GM19328 (cell line): ENCODE measurements around the gene MCTP2.
A peak's percentile ranks its signal among the peaks of the same experiment; 100 is the strongest.

Experiments used
- ATAC-seq: cut with Tn5 transposase; IDR thresholded peaks from one replicate; pipeline ENCODE4 v1.9.1; 2021; ENCODE audit warnings: mild to moderate bottlenecking, moderate library complexity; ENCODE audit not compliant: unreplicated experiment

Gene MCTP2

GRCh38 chr15:94259863-94260262 lies 28.5 kb downstream of the MCTP2 start:
- no peak for ATAC-seq

- no peak for ATAC-seq
Observed at GRCh38 chr15:94262201-94262600, 30.8 kb downstream of the MCTP2 start.

- ATAC-seq = peak; percentile 43
Observed at GRCh38 chr15:94263341-94264273, 32.2 kb downstream of the MCTP2 start.

DNA sequence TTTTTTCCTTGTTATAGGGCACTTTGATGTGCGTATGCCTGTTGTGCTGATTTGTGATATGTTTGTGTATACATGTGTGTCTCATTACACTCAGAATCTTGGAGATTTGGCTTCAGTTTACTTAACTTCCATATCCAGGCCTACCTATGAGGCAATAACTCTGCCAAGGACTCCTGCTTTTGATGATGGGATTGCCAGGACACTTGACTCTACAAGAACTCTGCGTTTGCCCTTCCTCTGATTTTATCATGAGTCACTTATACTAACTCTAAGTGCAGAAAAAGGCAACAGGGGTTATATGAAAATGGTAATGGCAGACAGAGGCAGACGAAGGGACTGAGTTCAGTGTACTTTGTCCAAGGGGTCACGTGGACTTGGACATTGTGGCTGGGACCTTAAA lies 33.6 kb downstream of the MCTP2 start:
- ATAC-seq = no peak

DNA sequence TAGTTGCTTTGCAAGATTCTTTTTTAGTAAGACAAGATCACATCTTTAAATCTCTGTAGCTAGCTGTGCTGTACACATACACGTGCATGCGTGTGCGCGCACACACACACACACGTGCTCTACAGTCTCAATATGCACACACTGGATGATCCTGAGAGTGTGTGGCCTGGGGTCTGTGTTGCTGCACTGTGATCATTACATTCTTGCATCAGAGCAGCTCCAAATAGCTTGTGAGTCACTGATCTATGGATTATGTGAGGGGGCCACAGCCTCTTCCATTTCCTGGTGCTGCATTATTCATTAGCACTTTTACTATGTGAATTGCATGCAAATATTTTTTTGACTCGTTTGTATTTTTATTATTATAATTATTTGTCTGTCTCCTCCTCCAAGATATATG lies 34.6 kb downstream of the MCTP2 start:
- ATAC-seq = no peak

DNA sequence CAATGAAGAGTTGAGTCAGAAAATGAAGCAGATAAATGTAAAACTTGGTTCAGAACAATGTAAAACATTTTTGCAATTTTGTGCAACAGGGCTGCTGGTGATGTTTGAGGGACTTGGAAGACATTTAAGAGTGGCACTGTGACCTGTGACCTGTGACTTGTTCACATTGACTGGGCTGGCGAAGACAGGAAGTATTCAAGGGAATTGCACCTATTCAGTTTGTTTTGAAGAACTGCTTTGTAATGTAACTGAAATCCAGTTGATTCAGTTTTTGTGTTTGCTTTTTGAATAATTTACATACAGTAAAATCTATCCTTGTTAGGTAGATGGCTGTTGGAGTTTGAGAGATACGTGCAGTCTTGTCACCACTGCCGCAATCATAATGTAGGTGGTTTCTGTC lies 35.4 kb downstream of the MCTP2 start:
- no peak for ATAC-seq

- ATAC-seq = no peak
Observed at GRCh38 chr15:94269954-94270353, 38.6 kb downstream of the MCTP2 start.

- no peak for ATAC-seq
Observed at GRCh38 chr15:94270570-94270969, 39.2 kb downstream of the MCTP2 start.

DNA sequence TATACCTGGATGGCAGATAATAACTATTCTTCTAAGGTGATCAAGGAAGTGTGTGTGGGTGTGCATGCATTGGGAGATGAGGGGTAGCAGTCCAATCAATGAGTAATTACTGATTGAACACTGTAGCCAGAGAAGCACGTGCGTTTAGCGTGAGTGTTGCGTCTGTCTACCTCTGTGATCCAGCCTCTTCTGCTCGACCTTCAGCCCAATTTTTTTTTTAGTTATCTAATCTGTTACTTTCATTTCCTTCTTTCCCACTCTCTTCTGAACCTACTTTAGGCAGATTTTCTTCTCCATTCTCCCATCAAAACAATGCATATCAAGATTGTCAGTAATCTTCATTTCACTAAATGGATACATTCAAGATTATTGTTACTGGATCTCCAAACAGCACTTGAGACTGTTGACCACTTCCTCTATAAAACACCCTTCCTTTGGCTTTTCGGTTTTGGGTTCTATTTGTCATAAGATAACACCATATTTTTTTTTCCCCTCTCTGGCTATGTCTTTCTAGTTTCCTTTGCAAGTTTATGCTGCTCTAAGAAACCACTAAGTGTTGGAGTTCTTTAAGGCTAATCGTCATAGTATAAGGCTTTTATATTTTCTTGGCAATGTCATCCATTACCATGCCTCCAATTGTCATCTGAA lies 41.0 kb downstream of the MCTP2 start:
- ATAC-seq = peak; percentile 66

- no peak for ATAC-seq
Observed at GRCh38 chr15:94273826-94274225, 42.5 kb downstream of the MCTP2 start.

GRCh38 chr15:94274745-94275144 lies 43.4 kb downstream of the MCTP2 start:
- ATAC-seq = no peak

DNA sequence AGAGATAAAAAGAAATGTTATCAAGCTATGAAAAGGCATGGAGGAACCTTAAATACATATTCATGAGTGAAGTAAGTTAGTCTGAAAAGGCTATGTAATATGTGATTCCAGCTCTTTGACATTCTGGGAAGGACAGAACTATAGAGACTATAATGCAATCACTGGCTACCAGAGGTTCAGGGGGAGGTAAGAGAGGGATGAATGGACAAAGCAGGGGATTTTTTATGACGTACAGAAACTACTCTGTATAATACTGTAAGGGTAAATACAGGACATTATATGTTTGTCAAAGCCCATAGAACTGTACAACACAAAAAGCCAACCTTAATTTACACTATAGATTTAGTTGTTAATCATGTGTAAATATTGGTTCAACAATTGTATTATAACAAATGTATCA lies 46.1 kb downstream of the MCTP2 start:
- no peak for ATAC-seq

DNA sequence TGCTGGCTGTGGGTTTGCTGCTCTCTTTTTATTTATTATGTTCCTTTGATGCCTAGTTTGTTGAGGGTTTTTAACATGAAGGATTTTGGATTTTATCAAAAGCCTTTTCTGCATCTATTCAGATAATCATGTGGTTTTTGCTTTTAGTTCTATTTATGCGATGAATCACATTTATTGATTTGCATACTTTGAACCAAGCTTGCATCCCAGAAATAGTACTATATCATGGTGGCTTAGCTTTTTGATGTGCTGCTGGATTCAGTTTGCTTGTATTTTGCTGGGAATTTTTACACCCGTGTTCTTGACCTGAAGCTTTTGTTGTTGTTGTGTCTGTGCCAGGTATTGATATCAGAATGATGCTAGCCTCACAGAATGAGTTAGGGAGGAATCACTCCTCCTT lies 48.4 kb downstream of the MCTP2 start:
- no peak for ATAC-seq

DNA sequence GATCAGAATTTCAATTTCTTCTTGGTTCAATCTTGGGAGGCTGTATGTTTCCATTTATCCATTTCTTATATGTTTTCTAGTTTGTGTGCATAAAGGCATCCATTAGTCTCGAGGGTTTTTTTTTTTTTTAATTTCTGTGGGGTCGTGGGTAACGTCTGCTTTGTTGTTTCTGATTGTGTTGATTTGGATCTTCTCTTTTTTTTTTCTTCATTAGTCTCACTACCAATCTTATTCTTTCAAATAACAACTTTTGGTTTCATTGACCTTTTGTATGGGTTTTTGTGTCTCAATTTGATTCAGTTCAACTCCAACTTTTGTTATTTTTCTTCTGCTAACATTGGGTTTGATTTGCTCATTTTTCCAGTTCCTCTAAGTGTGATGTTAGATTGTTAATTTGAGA lies 48.9 kb downstream of the MCTP2 start:
- ATAC-seq = no peak

GRCh38 chr15:94282269-94283250 lies 51.2 kb downstream of the MCTP2 start:
- ATAC-seq = no peak

- no peak for ATAC-seq
Observed at GRCh38 chr15:94286583-94286982, 55.2 kb downstream of the MCTP2 start.

DNA sequence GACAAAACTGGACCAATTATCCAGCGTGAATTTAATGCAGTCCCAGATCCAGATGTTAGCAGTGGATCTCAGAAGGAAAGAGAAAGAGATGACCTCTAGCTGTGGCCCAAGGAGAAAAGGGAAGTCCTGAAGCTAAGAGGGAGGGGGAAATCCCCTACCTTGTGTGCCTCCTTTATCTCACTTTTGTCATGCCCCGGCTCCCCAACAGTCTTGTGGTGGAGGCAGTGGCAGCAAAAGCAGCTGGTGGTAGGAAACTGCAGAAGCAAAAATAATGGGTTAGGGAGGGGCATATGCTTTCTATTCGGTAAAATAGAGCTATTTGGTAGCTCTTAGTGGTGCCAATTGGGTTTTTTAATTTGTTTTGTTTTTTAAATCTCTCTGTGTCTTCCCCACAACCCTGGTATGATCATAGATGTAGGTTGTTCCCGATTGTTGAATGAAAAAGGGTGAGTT lies 56.5 kb downstream of the MCTP2 start:
- ATAC-seq = peak; percentile 99

- ATAC-seq = no peak
Observed at GRCh38 chr15:94290730-94291129, 59.4 kb downstream of the MCTP2 start.

DNA sequence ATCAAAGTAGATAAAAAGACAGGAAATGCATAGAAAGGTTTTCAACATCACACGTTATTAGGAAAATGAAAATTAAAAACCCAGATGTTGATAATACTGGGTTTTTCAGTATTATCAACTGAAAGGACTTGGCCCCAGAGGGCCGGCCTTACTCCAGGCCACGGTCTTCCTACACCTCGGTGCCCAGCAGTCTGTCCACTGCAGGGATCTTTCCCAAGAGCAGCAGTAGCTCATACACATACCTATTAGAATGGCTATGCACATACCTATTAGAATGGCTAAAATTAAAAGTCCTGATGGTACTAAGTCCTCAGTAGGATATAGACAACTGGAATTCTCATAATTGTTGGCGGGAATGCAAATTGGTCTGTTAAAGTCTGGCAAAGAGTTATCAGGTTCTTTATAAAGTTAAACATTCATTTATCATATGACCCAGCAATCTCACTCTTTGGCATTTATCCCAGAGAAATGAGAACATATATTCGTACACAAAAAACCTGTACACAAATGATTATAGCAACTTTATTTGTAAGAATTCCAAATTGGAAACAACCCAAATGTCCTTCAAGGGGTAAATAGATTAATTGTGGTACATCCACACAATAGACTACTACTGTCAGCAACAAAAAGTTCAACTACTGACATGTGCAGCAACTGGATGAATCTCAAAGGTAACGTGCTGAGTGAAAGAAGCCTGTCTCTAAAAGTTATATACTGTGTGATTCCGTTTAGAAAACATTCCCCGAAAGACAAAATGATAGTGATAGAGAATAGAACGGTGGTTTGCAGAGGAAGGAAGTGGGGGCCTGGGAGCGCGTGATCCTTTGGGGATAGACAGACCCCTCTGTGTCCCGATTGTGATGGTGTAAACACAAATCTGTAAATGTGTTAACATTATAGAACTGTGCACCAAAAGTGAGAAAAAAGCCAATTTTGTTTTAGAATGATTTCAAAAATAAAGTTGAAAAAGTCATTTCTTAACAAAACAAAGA lies 62.3 kb downstream of the MCTP2 start:
- ATAC-seq = no peak

DNA sequence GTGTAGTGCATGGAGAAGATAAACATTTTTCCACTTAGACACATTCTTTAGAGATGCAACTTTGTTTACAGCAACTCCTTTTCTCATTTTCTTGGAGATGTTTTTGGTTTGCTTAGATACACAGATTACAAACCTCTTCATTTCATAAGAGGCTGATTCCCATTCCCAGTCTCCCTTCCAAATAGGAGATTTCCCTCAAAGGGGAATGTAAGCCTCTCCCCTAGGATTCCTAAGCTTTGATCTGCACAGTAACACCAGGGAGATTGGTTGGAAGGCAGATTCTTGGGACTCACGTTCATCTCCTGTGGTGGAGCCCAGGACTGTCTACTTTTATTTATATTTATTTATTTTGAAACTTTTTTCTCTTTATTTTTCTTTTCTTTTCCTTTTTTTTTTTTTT lies 63.2 kb downstream of the MCTP2 start:
- ATAC-seq = no peak
